Measurements from ENCODE around the gene PRKAA1.

GRCh38 chr5:40832345-40832744 lies 34.2 kb upstream of the PRKAA1 start:
- TF ChIP-seq NFE2L2 (IDR thresholded peaks at IDR 0.05; ENCODE audit: low read depth, low read length) (no peak), MAZ (IDR thresholded peaks at IDR 0.05; ENCODE audit: borderline replicate concordance, low read depth, low read length) (no peak), POLR2A (IDR thresholded peaks at IDR 0.05; ENCODE audit: low read depth, low read length) (no peak), CTCF (conservative IDR thresholded peaks at IDR 0.05; ENCODE audit: low read depth, low read length) (no peak), RFX5 (IDR thresholded peaks at IDR 0.05; ENCODE audit: low read depth, low read length) (no peak), MXI1 (IDR thresholded peaks at IDR 0.05; ENCODE audit: borderline replicate concordance, low read depth, low read length) (no peak), SMC3 (IDR thresholded peaks at IDR 0.05; ENCODE audit: low read depth, low read length) (no peak), FOS (IDR thresholded peaks at IDR 0.05; ENCODE audit: low read depth, low read length) (no peak), CHD1 (IDR thresholded peaks at IDR 0.05; ENCODE audit: low read depth, low read length) (no peak), USF2 (IDR thresholded peaks at IDR 0.05; ENCODE audit: low read depth, low read length) (no peak), RAD21 (IDR thresholded peaks at IDR 0.05; ENCODE audit: low read length) (no peak)
